Eye (tissue), 1 donor: Measurements from ENCODE around the gene CAMTA1.
"Not testable (repeated sequence)": the region's sequence is repeated elsewhere in the genome, so short reads cannot be mapped to it uniquely, and the experiment has no call there.

Experiments
- DNase-seq: peaks from one replicate; pipeline ENCODE4 v3.0.0-alpha.2; 2015

Gene CAMTA1

GRCh38 chr1:6782151-6782550, 3.1 kb upstream of the CAMTA1 start:
- no peak for DNase-seq

GRCh38 chr1:6783221-6783620, 2.0 kb upstream of the CAMTA1 start:
- DNase-seq, result no peak

- DNase-seq, result no peak
Measured at GRCh38 chr1:6783936-6784559, 1.2 kb upstream of the CAMTA1 start.

GRCh38 chr1:6784560-6785317, 515 bp upstream of the CAMTA1 start:
- peak; percentile 100 for DNase-seq

GRCh38 chr1:6785728-6786505, 663 bp downstream of the CAMTA1 start:
- peak; percentile 59 for DNase-seq

GRCh38 chr1:6788946-6789345, 3.7 kb downstream of the CAMTA1 start:
- DNase-seq, result no peak

GRCh38 chr1:6790146-6790545, 4.9 kb downstream of the CAMTA1 start:
- DNase-seq, result no peak

- peak; percentile 65 for DNase-seq
Measured at GRCh38 chr1:6794164-6794563, 8.9 kb downstream of the CAMTA1 start.

GRCh38 chr1:6795203-6795602, 9.9 kb downstream of the CAMTA1 start:
- DNase-seq, result no peak

- no peak for DNase-seq
Measured at GRCh38 chr1:6795661-6796060, 10.4 kb downstream of the CAMTA1 start.

GRCh38 chr1:6796095-6796494, 10.8 kb downstream of the CAMTA1 start:
- DNase-seq, result no peak

GRCh38 chr1:6799499-6799898, 14.2 kb downstream of the CAMTA1 start:
- no peak for DNase-seq

GRCh38 chr1:6800745-6801144, 15.5 kb downstream of the CAMTA1 start:
- DNase-seq, result no peak

- DNase-seq, result no peak
Measured at GRCh38 chr1:6801199-6801598, 15.9 kb downstream of the CAMTA1 start.

- peak; percentile 27 for DNase-seq
Measured at GRCh38 chr1:6801966-6802365, 16.7 kb downstream of the CAMTA1 start.

- DNase-seq, result no peak
Measured at GRCh38 chr1:6802454-6802853, 17.2 kb downstream of the CAMTA1 start.

- no peak for DNase-seq
Measured at GRCh38 chr1:6802893-6803292, 17.6 kb downstream of the CAMTA1 start.

GRCh38 chr1:6803357-6803756, 18.1 kb downstream of the CAMTA1 start:
- no peak for DNase-seq

- DNase-seq, result no peak
Measured at GRCh38 chr1:6805004-6805416, 19.8 kb downstream of the CAMTA1 start.

GRCh38 chr1:6807782-6808181, 22.5 kb downstream of the CAMTA1 start:
- no peak for DNase-seq

GRCh38 chr1:6809461-6809860, 24.2 kb downstream of the CAMTA1 start:
- no peak for DNase-seq

- DNase-seq, result not testable (repeated sequence)
Measured at GRCh38 chr1:6810146-6810734, 25.0 kb downstream of the CAMTA1 start.

GRCh38 chr1:6811583-6811982, 26.3 kb downstream of the CAMTA1 start:
- DNase-seq, result no peak
